NCI-H1105 (cell line): Measurements from ENCODE around the gene AQP3.
"Not testable (repeated sequence)": the region's sequence is repeated elsewhere in the genome, so short reads cannot be mapped to it uniquely, and the experiment has no call there.

ENCODE experiments used
- DNase-seq: peaks from one replicate; lab custom pipeline; 2025; lab: John Stamatoyannopoulos, UW

Gene AQP3

DNA sequence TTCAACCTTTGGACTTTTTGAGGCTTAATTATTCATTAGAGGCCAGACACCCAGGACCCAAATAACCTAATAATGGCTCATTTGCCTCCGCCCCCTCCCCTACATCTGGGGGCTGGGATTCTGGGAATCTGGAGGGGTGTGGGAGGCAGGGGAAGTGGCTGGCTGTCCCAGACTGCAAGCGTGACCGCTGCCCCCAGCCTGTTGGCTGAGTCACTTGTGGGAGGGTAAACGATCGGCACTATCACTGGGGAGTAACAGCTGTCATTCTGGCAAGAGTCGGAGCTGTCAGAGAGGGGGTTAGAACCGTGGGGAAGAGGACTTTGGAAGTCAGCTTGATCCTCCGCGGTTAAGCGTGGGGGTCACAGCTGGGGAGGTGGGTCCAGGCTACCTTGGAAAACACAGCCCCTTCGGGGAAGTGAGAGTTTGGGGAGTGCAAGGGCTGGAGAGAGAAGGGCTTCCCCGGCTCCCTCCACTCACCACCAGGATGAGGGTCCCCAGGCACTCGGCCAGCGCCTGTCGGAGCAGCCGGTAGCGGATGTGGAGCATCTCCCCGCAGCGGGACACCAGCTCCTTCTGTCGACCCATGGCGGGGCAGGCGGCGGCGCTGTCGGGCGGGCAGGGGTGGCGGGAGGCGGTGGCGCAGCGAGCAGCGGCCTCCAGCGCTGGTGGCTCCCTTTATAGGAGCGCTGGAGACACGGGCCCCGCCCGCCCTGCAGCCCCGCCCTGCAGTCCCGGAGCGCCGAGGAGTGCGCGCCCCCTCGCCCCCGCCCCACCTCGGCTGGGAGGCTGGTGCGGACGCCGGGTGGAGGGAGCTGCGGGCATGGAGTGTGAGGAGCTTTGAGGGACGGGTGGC, at the start of gene AQP3:
AQP3 (minus strand) TSS at position 648 of the 853 bp plus-strand sequence; CDS start at position 585, 63 bp downstream.
- peak; percentile 43 for DNase-seq

DNA sequence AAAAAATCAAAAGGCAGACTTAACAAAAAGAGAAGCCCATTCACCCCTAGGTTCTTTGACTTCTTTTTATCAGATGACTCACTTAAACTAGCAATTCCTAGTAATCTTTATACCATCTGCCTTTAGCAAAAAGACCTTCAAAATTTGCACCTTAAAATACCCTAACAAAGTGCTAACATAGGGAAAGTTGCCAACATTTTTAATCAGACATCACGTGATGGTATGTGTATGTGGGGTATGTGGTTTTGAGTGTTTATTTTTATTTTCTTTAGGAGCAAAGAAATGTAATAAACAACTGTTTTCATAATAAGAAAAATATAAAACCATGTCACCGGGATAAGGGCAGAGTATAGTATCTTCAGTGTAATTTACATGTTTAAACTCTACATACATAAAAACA, 46.4 kb upstream of the AQP3 start:
- not testable (repeated sequence) for DNase-seq

DNA sequence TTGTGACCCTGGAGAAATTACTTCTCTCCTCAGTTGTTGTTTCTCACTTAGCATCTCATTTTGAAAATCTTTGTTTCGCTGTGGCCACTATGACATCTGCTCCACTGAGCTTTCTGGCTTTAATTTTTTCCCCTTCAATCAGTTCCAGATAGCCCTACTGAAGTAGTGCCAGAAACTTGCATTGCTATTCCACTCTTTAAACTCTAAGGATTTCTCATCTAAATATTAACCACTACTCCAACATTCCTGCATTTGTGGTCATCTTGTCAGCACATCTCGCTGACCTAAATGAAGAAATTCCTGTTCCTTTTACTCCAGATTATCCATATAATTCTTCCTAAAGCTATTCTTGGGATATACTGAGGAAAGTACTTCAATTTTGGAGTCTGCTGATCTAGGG, 41.7 kb upstream of the AQP3 start:
- no peak for DNase-seq

DNA sequence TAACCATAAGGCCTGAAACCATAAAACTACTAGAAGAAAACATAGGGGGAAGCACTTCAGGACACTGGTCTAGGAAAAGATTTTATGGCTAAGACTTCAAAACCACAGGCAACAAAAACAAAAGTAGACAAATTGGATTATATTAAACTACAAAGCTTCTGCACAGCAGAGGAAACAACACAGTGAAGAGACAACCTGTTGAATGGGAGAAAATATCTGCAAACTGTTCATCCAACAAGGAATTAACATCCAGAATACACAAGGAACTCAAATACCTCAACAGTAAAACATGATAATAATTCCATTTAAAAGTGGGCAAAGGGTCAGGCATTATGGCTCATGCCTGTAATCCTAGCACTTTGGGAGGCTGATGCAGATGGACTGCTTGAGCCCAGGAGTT, 37.9 kb upstream of the AQP3 start:
- not testable (repeated sequence) for DNase-seq

DNA sequence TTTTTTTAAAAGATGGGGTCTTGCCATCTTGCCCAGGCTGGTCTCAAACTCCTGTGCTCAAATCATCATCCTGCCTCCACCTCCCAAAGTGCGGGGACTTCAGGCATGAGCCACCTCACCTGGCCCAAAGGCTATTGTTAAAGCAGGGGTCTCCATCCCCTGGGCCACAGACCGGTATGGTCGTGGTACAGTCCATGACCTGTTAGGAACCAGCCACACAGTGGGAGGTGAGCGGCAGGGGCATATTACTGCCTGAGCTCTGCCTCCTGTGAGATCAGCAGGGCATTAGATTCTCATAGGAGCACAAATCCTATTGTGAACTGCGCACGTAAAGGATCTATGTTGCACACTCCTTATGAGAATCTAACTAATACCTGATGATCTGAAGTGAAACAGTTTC, 33.6 kb upstream of the AQP3 start:
- no peak for DNase-seq

DNA sequence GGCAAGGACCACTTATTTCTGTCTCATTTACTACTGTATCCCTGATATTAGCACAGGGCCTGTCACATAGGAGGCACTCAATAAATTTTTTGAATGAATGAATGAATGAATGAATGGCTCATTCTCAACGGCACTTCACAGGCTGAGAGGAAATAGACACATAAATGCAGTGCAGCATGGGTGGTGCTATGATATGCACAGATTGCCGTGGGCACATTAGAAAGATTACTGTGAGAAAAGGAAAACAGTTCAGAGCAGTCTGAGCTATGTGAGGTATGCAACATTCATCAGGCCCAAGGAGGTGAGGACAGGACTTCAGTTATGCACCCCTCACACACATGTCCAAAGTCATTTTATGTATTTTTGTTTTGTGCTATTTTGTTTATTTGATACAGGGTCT, 32.7 kb upstream of the AQP3 start:
- no peak for DNase-seq

DNA sequence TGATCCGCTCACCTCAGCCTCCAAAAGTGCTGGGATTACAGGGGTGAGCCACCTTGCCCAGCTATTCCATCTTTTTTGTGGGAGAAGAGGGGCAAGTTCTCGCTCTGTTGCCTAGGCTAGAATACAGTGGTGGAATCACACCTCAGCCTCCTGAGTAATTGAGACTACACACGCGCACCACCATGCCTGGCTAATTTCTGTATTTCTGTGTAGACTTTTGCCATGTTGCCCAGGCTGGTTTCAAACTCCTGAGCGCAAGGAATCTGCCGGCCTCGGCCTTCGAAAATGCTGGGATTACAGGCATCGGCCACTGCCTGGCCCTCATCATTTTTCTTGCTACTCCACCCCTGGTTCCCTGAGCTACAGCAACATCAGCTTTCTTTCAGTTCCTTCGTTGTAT, 29.1 kb upstream of the AQP3 start:
- no peak for DNase-seq

DNA sequence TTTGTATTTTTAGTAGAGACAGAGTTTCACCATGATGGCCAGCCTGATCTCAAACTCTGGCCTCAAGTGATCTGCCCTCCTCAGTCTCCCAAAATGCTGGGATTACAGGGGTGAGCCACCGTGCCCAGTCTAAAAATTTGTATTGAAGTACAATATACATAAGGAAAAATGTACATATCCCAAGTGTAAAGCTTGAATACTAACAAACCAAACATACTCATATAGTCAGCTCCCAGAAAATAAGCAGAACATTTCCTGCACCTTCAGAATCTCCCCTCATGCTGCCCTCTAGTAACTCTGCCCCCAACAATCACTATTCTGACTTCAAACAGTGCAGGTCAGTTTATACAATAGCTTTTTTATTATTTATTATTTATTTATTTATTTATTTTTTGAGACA, 28.0 kb upstream of the AQP3 start:
- DNase-seq: no peak

DNA sequence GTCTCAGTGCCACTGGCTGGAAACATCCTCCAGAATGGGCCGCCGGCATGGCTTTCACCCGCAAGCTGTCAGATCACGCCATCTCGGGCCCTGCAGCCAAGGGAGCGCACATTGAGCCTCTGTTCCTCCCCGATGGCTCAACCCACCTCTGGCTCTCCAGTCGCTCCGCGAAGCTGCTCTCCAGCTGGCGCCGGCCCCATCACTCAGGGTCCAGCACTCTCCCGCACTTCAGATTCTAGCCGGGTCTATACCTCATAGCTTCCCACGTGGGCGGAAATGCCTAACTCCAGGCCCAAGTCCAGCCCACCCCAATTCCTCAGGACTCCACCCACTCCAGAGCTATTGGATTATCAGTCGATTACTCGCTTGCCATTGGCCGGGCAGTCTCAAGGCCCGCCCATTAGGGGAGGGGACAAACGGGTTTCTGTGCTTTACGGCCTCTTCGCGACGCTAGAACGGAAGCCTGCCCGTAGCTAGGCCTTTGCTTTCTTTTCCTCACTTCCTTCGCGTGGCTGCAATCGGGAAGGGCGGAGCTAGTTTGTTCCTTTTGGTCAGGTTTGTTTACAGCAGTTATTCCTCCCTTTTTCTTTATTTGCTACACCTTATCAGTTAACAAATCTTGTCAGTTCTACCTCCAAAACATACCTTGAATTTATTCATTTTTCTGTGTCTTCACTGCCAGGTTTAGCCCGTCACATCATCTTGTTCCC, 26.4 kb upstream of the AQP3 start, which contains the start of gene NOL6:
NOL6 (minus strand) TSS at position 282 of the 710 bp plus-strand sequence; CDS start at position 200, 82 bp downstream.
- peak; percentile 99 for DNase-seq

DNA sequence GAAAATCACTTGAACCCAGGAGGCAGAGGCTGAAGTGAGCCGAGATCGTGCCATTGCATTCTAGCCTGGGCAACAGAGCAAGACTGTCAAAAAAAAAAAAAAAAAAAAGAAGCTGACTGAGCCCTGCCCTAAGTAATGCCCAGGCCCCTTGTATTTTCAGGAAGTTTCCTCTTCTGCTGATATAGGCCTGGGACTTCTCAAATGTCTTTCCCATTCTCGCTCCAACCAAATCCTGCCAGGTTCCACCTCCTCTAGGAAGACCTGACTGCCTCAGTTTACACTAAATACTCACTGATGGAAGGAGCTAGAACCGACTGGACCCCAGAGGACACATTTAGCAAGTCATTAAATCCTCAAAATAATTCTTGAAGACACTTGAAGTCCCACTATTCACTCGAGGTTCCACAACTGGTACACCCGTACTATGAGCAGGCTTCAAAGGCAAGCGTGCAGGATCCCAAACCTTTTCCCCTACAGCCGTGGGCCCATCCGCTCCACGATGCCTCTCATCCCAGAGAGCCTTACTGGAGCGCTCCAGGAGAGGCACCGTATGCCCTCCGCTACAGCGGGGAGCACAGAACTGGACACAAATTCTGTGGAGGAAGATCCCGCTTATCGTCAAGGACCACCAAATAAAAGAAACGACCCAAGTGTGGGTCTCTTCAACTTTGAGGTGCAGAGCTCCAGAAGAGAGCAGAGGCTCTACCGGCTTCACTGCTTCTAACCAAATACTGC, 25.7 kb upstream of the AQP3 start:
- no peak for DNase-seq

DNA sequence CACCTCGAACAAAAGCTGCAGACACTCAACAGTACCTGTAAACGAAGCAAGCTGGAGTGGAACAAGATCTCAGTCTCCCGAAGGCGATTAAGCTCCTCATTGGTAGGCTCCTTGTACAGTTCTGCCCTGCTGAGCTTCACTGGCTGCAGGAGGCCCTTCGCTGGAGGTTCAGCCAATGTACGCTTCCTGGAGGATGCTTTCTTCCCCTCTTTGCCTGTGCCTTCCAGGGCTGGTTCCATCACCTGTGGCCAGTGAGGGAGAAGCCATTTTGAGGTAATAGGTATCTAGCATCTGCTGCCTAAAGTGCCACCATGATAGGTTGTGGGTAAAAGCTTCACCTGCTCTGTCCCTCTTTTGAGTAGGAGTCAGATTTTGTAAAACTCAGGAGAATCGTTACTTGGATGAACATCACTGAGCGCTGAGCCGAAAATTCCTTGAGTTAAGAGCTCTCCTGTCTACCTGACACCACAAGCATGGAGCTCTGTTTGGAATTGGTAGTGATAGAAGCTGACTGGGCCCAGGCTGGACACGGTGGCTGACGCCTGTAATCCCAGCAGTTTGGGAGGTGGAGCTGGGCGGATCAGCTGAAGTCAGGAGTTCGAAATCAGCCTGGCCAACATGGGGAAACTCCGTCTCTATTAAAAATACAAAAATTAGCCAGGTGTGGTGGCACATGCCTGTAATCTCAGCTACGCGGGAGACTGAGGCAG, 24.9 kb upstream of the AQP3 start:
- DNase-seq: no peak

DNA sequence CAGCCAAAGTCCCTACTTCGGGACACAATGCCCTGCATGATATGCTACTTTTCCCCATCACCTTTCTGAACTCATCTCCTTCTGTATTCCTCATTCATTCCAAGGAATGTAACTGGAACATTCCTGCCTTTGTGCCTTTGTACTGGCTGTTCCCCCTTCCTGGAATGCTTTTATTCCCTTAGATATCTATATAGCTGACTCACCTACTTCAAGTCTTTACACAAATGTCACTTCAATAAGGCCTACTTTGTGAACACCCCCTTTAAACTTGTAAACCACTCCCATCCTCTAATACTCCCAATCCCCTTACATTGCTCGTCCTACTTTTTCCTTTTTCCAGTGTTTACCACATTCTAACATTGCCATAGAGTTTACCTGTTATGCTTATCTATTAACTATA, 24.0 kb upstream of the AQP3 start:
- DNase-seq: no peak

DNA sequence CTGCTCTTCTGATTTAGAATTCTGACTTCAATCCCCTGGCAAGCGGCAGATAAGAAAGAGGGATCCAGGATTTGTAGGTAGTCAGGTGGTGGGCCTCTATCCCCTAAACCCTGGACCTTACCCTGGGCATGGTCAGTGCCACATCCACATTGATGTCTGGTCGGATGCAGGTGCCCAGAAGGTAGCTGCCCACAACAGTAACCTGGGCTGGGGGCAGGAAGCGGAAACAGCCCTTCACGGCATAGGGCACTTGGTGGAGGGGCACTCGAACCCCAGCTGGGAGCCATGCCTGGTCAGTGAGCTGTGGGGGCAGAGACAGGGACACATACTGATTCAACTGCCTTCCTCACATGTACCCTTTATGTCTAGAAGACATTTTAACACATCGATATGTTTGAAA, 22.5 kb upstream of the AQP3 start:
- DNase-seq: no peak

DNA sequence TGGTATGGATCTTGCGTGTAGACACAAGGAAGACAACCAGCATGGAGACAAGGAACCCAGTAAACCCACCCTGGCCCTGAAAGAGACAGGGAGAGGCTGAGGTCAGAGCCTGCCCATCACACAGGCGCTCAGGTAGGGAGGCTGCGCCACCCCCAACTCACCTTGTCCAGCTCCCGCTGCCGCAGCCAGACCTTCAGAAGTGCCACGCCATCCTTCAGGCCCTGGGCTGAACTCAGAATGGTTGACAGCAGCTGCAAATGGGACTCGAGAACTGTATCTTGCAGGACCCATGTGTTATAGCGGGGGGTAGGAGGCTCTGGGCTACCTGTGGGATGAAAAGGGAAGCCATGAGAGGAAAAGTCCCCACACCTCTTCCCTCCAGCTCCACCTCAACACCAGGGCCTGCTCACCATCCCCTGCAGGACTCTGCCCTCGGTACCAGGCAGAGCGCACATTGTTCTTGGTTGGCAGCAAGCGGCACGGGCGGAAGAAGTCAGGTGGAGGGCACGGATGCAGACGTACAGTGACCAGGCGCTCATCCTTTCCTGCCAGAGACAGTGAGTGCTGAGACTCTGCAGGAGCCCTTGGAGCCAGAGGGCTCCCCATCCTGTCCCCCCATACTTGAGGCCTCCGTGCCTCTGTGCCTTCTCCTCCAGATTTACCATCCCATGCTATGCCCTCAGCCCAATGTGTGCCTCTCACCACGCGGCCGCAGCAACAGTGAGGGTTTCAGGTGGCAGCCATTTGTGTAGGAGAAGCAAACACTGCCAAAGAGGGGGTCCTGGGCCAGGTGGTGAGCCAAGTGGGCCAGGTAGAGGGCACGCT, 21.6 kb upstream of the AQP3 start:
- DNase-seq: no peak

DNA sequence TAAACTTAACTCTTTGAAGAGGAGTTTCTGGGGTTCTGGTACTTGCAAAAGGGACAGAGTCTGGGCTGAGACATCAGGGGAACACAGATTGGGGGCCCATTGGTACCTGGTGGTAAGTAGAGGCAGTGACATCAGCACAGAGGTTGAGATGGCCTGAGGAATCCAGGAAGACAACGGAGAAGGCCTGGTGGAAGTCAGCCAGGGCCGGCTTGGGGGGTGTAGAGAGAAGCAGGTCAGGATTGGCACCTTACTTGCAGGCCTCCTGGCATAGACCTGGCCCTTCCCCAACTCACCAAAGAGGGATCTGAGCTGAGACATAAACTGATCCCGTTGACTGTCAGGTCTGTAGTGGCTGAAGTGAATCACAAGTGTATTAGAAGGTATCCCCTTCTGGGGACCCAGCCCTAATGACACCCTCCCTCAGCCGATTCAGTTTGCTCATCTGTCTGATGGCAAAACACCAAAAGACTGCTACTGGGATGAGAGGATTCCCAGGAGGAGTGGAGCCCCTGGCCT, 20.9 kb upstream of the AQP3 start:
- DNase-seq: no peak

DNA sequence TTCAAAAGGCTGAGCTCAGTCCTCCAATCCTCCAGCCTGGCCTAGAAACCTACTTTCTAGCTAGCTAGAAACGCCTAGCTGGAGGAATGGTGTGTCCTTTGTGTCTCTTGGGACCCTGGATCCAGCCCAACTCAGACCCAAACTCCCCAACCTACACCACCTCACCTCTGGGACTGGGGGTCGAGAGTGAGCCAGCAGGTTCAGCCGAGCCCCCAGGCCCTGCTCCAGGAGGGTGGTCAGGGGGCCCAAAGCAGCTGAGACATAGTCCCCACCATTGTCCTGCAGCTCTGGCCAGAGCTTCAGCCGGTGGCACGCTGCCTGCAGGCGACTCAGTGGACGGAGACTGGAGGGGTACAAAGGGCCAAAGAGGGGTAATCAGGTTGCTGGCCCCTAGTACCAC, 20.1 kb upstream of the AQP3 start:
- DNase-seq: no peak

DNA sequence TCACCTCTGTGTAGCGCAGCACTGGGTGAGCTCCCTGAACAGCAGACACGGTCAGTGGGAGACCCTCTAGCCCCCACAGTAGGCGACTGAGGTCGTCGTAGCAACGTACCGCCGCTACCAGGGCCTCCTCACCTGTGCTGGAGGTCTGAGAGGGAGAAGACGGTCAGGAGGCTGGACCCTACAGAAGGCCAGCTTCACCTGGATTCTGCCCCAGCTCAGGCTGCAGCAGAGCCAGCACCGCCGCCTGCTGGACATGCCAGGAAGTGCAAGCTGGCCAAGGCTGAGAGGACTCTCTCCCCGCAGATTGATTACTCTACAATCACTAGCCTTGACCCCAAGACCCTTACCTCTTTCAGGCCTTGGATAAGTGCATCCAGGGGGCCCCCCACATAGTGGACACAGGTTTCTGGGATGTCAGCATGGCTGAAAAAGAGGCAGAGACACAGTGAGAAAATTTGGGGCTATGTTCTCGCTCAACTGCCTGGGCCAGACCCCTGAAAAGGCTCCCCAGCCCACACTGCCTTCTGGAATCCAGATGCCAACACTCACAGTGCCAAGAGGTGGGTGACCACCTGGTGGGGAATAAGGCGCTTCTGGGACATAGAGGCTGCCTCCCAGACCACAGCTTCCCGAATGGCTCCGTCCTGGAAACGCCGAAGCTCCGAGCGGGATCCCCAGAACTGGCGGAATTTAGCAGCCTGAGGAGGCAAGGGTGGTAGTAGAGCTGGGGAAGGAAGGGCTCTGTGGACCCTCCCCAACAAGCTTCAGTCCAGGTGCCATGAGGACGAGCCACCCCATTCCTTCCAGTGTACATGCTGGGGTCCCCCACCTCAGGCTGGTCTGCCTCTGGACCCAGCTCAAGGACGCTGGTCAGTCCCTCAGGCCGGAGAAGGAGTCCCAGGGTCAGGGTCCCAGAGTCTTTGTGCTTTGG, 19.4 kb upstream of the AQP3 start:
- DNase-seq: no peak

DNA sequence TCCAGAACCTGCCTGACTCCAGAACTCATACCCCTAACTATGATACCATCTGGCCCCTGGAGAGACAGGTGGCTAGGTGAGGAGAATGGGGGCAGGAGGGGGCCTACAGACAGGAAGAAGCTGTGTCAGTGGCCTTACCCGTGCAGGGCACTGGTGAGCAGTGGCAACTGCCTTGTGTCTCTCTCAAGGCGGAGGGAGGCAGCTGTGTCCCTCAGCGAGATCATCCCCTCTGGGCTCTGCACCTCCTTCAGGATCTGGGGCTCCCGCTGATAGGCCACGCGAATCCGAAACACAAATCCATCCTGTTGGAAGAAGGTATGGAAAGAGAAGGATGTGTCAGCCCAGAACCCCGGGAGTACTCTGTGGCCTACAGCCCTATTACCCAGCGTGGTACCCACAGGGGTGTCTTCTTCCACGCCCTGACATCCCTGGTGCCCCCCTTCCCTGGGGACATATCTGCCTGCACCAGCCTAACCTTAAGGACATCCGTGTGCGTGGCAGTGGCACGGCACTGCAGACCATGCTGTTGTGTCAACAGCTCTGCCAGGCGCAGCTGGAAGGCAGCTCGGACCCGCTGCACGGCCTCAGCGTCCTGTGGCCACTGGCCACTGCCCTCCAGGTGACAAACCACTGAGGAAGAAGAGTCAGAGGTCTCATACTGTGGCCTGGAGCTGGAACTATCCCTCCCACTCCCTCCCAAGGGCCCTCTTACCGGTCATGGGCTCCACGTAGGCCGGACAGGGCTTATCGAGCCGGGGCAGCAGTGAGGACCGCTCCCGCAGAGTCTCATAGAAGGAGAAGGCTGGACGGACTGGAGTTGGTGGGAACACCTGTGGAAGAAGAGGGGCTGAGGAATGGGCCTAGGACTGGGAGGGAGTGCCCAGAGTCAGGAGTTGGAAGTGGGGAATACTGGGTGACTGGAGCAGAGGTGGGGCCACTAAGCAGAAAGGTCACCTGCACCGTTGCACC, 18.5 kb upstream of the AQP3 start:
- no peak for DNase-seq

DNA sequence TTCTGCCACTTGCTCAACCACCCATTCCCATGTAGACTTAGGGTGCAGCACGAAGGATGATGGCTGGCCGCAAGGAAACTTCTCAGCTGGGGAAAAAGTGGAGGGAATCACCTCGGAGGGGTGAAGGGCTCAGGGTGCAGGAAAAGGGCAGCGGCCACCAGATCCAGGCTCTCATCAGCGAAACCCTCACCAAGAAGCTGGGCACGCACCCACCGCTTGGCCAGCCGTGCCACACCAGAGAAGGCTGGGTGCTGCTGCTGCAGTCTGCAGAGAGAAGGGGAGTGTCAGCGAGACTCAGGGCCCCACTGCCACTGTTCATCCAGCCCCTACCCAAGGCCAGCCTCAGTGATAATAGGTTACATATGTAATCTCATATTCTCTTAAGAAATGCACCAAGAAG, 17.7 kb upstream of the AQP3 start:
- DNase-seq: no peak
